HG03064 (cell line): ENCODE results near the gene PEX6.
"Not testable (repeated sequence)": the region's sequence is repeated elsewhere in the genome, so short reads cannot be mapped to it uniquely, and the experiment has no call there.

Experiments used
- ATAC-seq: cut with Tn5 transposase; IDR thresholded peaks from one replicate; pipeline ENCODE4 v1.9.1; 2021; ENCODE audit warnings: low read depth; ENCODE audit not compliant: unreplicated experiment

The PEX6 gene

GRCh38 chr6:42968783-42969182 is 10.2 kb downstream of the PEX6 start:
- no peak for ATAC-seq

- ATAC-seq, result no peak
Observed at GRCh38 chr6:42968126-42968701, 10.8 kb downstream of the PEX6 start.

- no peak for ATAC-seq
Observed at GRCh38 chr6:42967228-42967627, 11.8 kb downstream of the PEX6 start.

- ATAC-seq, result no peak
Observed at GRCh38 chr6:42966571-42966970, 12.4 kb downstream of the PEX6 start.

- ATAC-seq, result no peak
Observed at GRCh38 chr6:42963855-42964605, 15.0 kb downstream of the PEX6 start.

GRCh38 chr6:42963179-42963854 is 15.7 kb downstream of the PEX6 start:
- no peak for ATAC-seq

- ATAC-seq, result no peak
Observed at GRCh38 chr6:42962502-42963178, 16.3 kb downstream of the PEX6 start.

- no peak for ATAC-seq
Observed at GRCh38 chr6:42962096-42962495, 16.9 kb downstream of the PEX6 start.

- ATAC-seq, result no peak
Observed at GRCh38 chr6:42961020-42961470, 17.9 kb downstream of the PEX6 start.

GRCh38 chr6:42960243-42961019 is 18.6 kb downstream of the PEX6 start, which contains the start of gene GNMT:
GNMT (plus strand) TSS chr6:42960754; CDS start chr6:42960768, 14 bp downstream.
- ATAC-seq, result no peak

- ATAC-seq, result no peak
Observed at GRCh38 chr6:42959917-42960242, 19.1 kb downstream of the PEX6 start.

- no peak for ATAC-seq
Observed at GRCh38 chr6:42958125-42958524, 20.9 kb downstream of the PEX6 start.

- ATAC-seq, result not testable (repeated sequence)
Observed at GRCh38 chr6:42954405-42954804, 24.6 kb downstream of the PEX6 start.

GRCh38 chr6:42952389-42952788 is 26.6 kb downstream of the PEX6 start:
- no peak for ATAC-seq

- ATAC-seq, result no peak
Observed at GRCh38 chr6:42947950-42948349, 31.0 kb downstream of the PEX6 start.

GRCh38 chr6:42942444-42942843 is 36.5 kb downstream of the PEX6 start:
- ATAC-seq, result no peak

GRCh38 chr6:42941356-42941755 is 37.6 kb downstream of the PEX6 start:
- not testable (repeated sequence) for ATAC-seq

GRCh38 chr6:42940493-42941045 is 38.4 kb downstream of the PEX6 start:
- ATAC-seq, result no peak

- no peak for ATAC-seq
Observed at GRCh38 chr6:42939810-42940167, 39.2 kb downstream of the PEX6 start.
